Ammon's horn (tissue), 1 donor: ENCODE measurements around the gene TTLL5.

ENCODE experiments used
- DNase-seq: peaks from one replicate; pipeline ENCODE4 v3.0.0-alpha.2; 2016; ENCODE audit warnings: low spot score

The TTLL5 gene, protein sequence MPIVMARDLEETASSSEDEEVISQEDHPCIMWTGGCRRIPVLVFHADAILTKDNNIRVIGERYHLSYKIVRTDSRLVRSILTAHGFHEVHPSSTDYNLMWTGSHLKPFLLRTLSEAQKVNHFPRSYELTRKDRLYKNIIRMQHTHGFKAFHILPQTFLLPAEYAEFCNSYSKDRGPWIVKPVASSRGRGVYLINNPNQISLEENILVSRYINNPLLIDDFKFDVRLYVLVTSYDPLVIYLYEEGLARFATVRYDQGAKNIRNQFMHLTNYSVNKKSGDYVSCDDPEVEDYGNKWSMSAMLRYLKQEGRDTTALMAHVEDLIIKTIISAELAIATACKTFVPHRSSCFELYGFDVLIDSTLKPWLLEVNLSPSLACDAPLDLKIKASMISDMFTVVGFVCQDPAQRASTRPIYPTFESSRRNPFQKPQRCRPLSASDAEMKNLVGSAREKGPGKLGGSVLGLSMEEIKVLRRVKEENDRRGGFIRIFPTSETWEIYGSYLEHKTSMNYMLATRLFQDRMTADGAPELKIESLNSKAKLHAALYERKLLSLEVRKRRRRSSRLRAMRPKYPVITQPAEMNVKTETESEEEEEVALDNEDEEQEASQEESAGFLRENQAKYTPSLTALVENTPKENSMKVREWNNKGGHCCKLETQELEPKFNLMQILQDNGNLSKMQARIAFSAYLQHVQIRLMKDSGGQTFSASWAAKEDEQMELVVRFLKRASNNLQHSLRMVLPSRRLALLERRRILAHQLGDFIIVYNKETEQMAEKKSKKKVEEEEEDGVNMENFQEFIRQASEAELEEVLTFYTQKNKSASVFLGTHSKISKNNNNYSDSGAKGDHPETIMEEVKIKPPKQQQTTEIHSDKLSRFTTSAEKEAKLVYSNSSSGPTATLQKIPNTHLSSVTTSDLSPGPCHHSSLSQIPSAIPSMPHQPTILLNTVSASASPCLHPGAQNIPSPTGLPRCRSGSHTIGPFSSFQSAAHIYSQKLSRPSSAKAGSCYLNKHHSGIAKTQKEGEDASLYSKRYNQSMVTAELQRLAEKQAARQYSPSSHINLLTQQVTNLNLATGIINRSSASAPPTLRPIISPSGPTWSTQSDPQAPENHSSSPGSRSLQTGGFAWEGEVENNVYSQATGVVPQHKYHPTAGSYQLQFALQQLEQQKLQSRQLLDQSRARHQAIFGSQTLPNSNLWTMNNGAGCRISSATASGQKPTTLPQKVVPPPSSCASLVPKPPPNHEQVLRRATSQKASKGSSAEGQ (N-terminal part only)

GRCh38 chr14:75660630-75661498 lies at the start of gene TTLL5, which contains the start of gene ERG28:
Gene TTLL5 (plus strand): TSS chr14:75661246. CDS start chr14:75663150, 1,904 bp downstream.
Gene ERG28 (minus strand): TSS chr14:75660876. CDS start chr14:75657502, 3,374 bp downstream.
- DNase-seq: peak; percentile 99

- no peak for DNase-seq
These were observed 48.9 kb upstream of the TTLL5 start for GRCh38 chr14:75612157-75612556.

- DNase-seq: no peak
These were observed 46.9 kb upstream of the TTLL5 start for GRCh38 chr14:75614179-75614578.

DNA sequence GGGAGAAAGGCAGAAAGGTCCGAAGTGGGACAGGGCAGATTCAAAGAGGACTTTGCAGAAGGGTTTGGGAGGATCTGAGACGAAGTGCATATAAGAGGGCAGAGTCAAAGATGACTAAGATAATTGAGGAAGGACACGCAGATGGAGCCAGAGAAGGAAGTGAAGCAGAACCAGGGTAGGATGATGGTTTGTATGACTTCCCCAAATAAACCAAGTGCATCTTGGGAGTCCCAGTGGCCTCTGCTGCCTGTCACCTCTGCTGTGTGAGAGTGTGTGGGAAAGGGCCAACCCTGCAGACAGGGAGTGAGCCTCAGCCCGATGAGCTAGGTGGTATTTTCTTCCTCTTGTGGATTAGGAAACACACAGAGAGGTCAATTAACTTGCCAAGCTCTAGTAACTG lies 45.8 kb upstream of the TTLL5 start:
- DNase-seq: peak; percentile 58

- no peak for DNase-seq
These were observed 41.5 kb upstream of the TTLL5 start for GRCh38 chr14:75619548-75619947.

GRCh38 chr14:75625034-75625433 lies 36.0 kb upstream of the TTLL5 start:
- DNase-seq: no peak

DNA sequence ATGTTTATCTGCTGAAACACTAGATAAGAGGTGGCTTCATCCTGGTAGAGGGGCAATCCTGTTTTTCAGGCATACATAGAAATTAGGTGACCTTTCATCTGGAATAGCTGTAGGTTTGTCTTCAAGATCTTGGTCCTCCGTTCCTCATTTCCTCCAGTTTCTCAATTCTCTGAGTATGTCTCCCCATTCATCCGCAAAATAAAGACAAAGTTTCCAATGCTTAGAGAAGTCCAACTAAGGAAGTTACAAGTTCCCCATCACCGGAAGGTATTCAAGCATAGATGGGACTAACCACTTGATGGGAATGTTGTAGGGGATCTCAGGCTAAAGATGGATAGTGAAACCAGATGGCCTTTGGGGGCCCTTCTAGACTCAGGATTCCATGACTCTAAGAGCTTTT lies 34.6 kb upstream of the TTLL5 start:
- DNase-seq: no peak

DNA sequence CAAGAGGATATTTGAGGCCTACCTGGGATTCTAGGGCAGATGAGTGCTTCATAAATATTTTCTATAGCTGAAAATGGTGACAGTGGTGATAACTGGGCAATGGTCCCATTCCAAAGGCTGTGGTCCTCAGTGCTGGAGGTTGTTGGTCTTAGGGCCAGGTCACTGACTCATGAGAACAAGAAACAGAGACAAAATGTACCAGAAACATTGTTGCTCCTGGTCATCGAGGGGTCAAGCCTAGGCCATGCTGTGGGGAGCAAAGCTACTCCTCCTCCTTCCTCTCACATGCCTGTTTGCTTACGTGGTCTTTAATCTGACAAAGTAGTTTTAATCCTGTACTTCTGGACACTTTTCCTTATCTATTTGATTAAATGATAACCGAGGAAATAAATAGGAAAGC lies 34.2 kb upstream of the TTLL5 start:
- DNase-seq: no peak

- DNase-seq: no peak
These were observed 33.6 kb upstream of the TTLL5 start for GRCh38 chr14:75627406-75627805.

DNA sequence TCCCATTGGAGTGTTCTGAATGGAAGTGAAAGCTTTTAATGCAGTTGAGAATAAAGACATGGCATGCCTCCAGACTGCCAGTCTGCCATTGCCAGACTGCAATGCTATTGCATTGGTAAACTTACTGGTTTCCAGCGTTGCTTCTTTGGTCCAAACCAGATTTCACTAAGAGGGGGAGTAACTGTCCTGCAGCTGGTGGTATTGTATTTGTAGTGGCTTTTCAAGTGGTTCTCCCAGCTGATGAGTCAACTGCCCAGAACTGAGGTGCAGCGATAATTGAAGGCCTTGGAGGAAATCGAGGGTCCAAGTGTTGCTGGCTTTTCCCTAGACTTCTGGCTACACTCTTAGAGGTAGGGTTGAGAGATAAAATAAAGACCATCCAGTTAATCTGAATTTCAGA lies 32.2 kb upstream of the TTLL5 start:
- no peak for DNase-seq

DNA sequence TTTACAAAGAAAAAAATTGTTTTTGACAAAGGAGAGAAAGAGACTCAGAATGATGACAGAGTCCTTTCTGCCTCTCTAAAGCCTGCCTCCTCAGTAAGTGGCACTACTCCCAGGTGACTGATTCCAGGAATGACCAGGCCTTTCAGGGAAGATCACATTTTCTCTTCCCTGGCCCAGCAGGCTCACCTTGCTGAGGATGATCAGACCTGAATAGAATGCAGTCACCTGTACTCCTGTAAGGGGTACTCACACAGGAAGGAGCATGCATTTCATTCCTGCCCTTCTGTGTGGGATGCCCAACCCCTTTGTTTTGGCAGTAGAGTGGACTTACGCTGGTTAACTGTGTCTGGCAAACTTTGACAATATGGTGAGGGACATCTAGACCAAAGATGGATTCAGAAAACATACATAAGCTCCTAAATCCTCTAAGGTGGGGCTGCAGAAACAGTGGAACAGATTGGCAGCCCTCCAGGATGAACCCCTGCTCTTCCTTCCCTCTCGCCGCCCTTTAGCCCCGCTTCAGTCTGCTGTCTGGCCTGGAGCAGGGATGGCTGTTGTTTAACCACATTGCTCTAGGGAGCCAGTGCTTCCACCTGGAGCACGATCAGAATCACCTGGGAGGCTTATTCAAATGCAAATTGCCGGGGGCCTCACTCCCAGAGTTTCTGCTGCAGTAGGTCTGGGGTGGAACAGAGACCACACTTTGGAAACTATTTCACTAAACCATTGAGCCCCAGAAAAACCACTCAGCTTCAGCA lies 30.2 kb upstream of the TTLL5 start:
- no peak for DNase-seq

- DNase-seq: no peak
These were observed 29.6 kb upstream of the TTLL5 start for GRCh38 chr14:75631453-75631831.

DNA sequence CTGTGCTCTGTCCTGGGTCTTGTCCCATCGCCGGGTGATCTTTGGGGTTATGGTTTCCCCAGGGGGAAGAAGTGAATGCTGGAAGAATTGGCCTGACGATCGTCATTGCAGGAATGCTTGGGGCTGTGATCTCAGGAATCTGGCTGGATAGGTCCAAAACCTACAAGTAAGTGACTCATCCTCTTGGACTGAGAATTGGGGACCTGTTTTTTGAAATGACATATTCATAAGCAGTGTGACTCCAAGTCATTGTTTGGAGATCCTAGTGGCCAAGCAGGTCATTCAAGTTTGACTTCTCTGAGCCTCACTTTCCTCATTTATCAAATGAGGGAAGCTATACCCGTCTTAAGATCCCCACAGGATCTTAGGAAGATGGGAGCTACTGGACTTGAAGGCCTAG lies 26.2 kb upstream of the TTLL5 start:
- no peak for DNase-seq

- peak; percentile 60 for DNase-seq
These were observed 24.9 kb upstream of the TTLL5 start for GRCh38 chr14:75636100-75636692.

DNA sequence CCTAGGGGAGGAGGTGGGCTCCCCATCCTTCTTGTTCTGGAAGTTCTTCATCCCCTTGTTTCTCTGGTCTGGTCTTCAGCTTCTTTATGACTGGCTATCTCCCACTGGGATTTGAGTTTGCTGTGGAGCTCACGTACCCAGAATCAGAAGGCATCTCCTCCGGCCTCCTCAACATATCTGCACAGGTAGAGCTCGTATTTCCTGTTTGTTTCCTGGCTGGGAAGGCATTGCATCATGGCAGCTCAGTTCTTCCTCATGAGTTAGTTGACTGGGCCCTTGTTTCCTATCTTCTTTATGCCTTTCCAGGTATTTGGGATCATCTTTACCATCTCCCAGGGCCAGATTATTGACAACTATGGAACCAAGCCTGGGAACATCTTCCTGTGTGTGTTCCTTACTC lies 20.2 kb upstream of the TTLL5 start:
- DNase-seq: no peak

DNA sequence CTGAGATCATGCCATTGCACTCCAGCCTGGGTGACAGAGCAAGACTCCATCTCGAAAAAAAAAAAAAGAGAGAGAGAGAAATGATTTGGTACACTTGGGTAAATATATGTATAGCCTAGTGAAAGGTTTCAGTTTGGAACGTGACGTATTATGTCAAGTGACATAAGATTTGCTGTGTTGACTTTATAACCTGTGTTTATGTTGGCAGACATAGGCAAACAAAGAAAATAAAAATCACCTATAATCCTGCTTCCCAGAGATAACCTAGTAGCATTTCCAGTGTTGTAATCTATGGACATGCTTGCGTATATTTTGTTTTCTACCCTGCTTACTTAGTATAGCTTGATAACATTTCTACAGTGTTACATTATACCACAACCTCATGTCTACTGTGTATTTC lies 17.1 kb upstream of the TTLL5 start:
- no peak for DNase-seq

DNA sequence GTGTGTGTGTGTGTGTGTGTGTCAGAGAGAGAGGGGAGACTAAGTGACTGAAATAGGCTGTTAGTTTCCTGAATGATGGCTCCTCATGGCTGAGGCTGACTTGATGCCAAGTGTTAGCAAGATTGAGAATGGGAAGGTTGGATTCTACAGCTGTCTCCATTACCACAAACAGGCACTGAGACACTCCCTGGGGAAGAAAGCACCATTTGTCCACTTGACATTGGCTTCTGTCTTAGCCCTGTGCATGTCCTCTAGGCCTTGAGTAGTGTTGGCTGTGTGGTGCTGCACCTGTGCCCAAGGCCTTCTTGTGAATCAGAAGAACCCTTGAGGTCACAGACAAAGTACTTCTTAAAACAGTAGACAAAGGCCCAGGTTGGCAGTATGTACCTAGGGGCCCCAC lies 16.0 kb upstream of the TTLL5 start:
- no peak for DNase-seq

GRCh38 chr14:75646762-75647161 lies 14.3 kb upstream of the TTLL5 start:
- no peak for DNase-seq

GRCh38 chr14:75647640-75648039 lies 13.4 kb upstream of the TTLL5 start:
- DNase-seq: no peak
